B cell (primary cell): ENCODE measurements around the gene RRBP1.

ENCODE experiments used
- CTCF ChIP-seq: fragments of 200-600 bp; IDR thresholded peaks from one replicate; pipeline ENCODE4 v1.8.0; 2022; ENCODE audit warnings: antibody characterized with exemption, mild to moderate bottlenecking
- EZH2 ChIP-seq: IDR thresholded peaks from 2 replicates; pipeline ENCODE4 v1.6.1; 2012; ENCODE audit warnings: borderline replicate concordance, low read depth, mild to moderate bottlenecking, moderate library complexity, low read length; ENCODE audit not compliant: insufficient read depth, poor library complexity, severe bottlenecking

DNA sequence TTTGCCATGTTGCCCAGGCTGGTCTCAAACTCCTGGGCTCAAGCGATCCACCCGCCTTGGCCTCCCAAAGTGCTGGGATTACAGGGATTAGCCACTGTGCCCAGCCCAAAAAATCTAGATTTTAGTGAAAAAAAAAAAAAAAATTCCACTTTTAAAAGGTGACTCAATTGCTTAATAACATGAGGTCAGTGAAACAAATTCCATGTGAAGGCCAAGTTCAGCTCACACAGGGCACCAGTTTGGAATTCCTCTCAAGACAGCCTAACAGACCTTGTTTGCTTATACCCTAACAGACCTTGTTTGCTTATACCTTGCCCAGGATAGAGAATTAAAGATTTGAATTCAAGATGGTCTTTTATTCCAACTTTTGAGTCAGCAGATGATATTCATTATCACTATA is 5.1 kb downstream of the RRBP1 start:
- TF ChIP-seq CTCF (no peak), EZH2 (no peak)
